HG03196 (cell line): Measurements from ENCODE around the gene UBTD2.
"Not testable (repeated sequence)": the region's sequence is repeated elsewhere in the genome, so short reads cannot be mapped to it uniquely, and the experiment has no call there.

Experiments
- ATAC-seq: cut with Tn5 transposase; IDR thresholded peaks from one replicate; pipeline ENCODE4 v1.9.1; 2021; ENCODE audit not compliant: unreplicated experiment

UBTD2 gene

GRCh38 chr5:172199446-172199845, 84.1 kb downstream of the UBTD2 start:
- no peak for ATAC-seq

- ATAC-seq = not testable (repeated sequence)
Observed at GRCh38 chr5:172197775-172198174, 85.8 kb downstream of the UBTD2 start.

- ATAC-seq = no peak
Observed at GRCh38 chr5:172194985-172195774, 88.4 kb downstream of the UBTD2 start.

- no peak for ATAC-seq
Observed at GRCh38 chr5:172193872-172194271, 89.7 kb downstream of the UBTD2 start, which contains the start of gene EFCAB9. EFCAB9 (plus strand) TSS chr5:172194172; CDS start chr5:172194173, 1 bp downstream.

GRCh38 chr5:172189693-172190296, 93.8 kb downstream of the UBTD2 start:
- ATAC-seq = no peak

- no peak for ATAC-seq
Observed at GRCh38 chr5:172188893-172189692, 94.5 kb downstream of the UBTD2 start.

GRCh38 chr5:172188033-172188892, 95.3 kb downstream of the UBTD2 start, which contains the start of gene STK10:
STK10 (minus strand) TSS chr5:172188224; CDS start chr5:172188042, 182 bp downstream.
- ATAC-seq = peak; percentile 71

GRCh38 chr5:172187118-172188032, 96.2 kb downstream of the UBTD2 start:
- peak; percentile 24 for ATAC-seq

GRCh38 chr5:172186114-172186695, 97.4 kb downstream of the UBTD2 start:
- ATAC-seq = no peak

- no peak for ATAC-seq
Observed at GRCh38 chr5:172185096-172185461, 98.5 kb downstream of the UBTD2 start.

- ATAC-seq = no peak
Observed at GRCh38 chr5:172183881-172184280, 99.7 kb downstream of the UBTD2 start.

- ATAC-seq = no peak
Observed at GRCh38 chr5:172182291-172182690, 101.3 kb downstream of the UBTD2 start.

- no peak for ATAC-seq
Observed at GRCh38 chr5:172180936-172181335, 102.6 kb downstream of the UBTD2 start.

- peak; percentile 32 for ATAC-seq
Observed at GRCh38 chr5:172178991-172179989, 104.3 kb downstream of the UBTD2 start.

- no peak for ATAC-seq
Observed at GRCh38 chr5:172178301-172178987, 105.1 kb downstream of the UBTD2 start.

- ATAC-seq = no peak
Observed at GRCh38 chr5:172177176-172177575, 106.4 kb downstream of the UBTD2 start.

GRCh38 chr5:172175263-172175719, 108.3 kb downstream of the UBTD2 start:
- peak; percentile 51 for ATAC-seq
